Iris pigment epithelial cell (primary cell): ENCODE measurements around the gene ZFR2.
"Not testable (repeated sequence)": the region's sequence is repeated elsewhere in the genome, so short reads cannot be mapped to it uniquely, and the experiment has no call there.

Experiments
- DNase-seq: peaks from one replicate; pipeline ENCODE4 v3.0.0-alpha.2; 2011; ENCODE audit warnings: low read depth

Gene ZFR2

DNA sequence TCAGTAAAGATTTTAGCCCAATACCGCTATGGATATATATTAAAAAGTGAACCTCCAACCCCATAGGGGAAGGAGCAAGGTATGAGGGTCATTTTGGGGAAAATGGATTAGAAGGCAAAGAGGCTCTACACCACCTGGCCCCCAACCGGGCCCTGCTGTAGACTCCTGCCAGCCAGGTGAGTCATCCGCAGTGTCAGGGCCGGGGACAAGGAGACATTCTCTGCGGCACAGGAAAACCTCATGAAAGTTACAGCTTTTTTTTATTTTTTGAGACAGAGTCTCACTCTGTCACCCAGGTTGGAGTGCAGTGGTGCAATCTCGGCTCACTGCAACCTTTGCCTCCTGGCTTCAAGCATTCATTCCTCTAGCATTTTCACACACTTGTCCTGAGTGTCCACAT lies 32.0 kb downstream of the ZFR2 start:
- no peak for DNase-seq

DNA sequence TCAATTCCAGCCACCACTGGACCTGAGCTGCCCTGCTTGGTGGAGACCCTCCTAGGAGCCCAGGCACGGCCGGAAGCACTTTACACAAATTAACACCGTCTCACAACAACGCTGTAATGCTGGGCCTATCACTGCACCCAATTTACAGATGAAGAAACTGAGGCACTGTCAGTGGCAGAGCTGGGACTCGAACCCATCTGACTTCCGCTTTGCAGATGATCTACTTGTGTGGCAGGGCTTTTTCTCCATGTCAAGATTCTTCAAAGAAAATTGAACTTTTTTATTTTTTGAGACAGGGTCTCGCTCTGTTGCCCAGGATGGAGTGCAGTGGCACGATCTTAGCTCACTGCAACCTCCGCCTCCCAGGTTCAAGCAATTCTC lies 33.8 kb downstream of the ZFR2 start:
- no peak for DNase-seq

DNA sequence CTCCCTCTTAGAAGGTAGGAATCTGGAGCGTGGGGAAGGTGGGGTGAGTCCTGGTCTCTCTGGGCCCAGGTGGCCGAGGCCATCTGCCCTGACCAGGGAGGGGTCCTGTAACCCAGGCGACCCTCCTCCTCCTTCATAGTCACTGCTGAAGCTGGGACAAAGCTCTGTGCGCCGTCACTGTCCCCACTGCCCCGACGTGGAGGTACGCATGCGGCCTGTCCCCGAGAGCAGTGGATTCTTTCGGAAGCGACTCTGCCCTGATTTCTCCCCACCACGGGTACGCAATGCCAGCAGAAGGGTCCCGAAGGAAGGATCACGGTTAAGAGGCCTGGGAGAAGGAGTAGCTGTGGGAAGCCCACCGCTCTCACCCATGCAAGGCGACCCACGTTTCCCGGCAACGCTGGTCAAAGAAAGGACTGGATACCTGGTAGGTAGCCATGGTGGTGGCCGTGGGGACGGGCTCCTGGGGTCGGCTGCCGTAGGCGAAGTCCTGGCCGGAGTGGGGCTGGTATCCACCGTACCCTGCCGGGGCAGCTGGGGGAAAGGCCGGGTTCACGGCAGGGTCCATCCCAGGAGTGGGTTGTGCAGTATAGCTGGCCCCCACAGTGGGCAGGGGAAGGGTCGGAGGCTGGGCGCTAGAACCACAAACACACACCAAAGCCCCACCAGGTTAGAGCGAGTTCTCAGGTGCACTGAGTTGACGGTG lies 34.3 kb downstream of the ZFR2 start:
- no peak for DNase-seq

DNA sequence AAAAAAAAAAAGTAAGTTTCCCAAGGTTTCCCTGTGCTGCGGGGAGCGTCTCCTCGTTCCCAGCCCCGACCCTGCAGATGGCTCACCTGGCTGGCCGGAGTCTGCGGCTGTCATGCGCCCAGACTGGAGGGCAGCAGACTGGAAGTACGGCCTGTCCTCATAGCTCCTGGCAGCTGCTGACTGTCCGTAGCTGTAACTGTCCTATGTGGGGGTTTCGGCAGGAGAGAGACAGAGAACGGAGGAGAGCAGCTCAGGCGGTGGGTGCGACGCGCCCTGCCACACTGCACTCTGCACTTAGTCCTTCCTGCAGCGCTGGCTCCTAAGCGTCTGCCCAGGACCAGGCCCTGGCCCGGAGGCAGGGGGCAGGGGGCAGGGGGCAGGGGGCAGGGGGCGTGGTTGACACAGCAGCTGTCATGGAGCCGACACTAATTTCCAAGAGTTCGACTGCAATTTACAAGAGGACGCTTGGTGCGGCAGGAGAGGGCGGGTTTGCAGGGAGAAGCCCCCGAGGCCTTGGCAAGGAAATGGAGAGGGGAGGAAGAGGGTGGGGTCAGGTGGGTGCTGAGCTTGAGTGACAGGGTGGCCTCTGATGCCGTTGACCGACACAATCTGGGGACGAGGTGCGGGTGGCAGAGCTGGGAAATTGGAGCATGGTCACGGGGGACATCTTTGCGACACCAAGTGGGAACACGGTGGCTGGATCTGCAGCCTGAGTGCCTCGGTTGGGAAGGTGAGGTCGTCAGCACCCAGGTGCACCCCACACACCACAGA lies 35.1 kb downstream of the ZFR2 start:
- no peak for DNase-seq

DNA sequence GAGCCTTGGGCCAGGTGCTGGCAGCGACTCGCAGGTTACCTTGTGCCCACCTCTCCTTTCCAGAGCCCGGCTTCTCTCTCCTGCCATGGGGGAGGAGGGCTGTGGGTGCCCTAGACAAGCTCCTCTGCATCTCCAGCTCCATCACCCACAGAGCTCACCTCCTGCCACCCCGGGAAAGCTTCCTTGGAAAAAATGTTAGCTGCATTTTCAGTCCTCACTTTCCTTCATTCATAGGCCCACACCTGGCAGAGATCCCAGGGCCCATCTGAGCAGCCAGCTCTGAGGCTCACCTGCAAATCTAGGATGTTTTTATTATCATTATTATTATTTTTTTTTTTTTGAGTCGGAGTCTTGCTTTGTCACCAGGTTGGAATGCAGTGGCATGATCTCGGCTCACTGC lies 36.8 kb downstream of the ZFR2 start:
- no peak for DNase-seq

DNA sequence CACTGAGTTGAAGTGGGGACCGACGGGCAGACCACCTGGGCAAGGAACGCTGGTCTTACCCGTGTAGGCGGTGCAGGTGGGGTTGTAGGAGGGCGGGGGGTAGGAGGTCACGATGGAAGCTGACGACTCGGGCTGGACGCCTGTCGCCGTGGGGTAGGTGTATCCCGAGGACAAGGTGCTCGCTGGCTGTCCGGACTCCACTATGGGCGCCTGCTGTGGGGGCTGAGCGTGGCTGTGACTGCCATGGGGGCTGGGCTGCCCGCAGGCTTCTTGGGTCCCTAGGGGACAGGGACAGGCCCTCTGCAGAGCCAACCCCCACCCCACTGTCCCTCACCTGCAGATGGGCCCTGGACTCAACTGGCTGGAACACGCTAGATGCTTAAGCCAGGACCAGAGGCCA lies 37.2 kb downstream of the ZFR2 start:
- no peak for DNase-seq

DNA sequence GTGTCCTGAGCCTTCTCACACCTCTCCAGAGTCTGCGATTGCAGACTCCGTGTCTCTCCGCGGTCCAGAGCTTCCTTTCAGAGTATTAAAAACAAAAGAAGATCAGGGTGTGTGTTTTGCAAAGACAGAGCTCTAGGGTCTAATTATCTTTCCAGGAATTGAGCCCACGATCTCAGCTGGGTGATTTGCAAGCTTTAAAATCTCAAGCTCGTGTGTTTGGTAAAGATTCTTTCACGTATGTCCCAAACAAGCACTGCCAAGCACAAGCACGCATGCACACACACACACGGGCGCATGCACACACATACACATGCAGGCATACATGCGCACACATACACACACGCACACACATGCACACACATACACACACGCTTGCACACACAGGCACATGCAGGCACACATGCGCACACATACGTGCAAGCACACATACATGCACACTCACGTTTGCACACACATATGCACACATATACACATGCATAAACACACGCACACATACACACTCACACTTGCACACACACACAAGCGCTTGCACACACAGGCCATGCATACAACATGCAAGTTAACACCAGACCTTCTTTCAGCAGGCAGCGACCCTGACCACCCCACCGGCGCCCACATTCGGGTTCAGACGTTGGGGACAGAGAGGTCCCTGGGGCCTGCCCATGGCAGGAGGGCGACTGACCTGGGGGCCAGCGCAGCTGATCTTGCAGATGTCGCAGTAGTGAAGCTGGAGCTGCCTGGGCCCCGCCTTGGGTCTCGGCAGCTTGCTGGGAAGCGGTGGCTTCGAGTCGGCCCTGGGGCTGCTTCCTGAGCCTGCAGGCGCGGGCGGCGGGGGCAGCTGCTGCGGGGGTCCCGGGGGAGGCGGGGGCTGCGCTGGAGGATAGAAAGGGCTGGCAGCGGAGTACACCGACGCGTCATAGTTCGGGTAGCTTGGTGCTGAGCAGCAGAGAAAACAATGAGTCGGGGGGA lies 37.9 kb downstream of the ZFR2 start:
- DNase-seq: no peak

DNA sequence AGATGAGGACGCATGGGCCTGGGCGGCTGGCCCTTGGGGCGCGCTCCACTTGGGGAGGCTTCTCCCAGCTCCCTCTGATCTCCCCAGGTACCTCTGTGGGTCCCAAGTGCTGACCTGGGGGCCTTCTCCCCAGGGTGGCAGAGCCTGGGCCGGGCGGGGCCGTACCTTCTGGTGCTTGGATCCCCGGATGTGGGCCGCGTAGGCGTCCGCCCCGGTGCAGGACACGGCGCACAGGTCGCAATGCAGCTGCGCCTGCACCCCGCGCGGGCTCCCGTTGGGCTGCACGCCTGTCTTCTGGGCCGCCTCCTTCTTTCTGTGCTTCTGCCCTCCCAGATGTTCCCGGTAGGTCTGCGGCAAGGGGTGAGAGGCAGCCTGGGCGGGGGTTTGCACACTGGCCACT lies 41.5 kb downstream of the ZFR2 start:
- DNase-seq: no peak

DNA sequence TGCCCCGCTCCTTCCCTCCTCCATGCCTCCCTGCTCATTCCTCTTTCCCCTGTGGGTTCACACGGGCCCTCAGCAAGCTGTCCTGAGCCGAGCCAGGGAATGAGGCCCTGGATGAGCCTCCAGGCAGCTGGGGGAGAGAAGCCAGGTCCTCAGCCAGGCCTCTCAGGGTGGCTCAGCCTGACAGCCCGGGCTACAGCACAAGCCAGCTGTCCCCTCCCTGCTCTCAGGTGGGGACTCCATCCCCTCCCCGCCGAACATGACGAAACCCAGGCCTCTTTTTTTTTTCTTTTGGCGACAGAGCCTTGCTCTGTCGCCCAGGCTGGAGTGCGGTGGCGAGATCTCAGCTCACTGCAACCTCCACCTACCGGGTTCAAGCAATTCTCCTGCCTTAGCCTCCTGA lies 42.7 kb downstream of the ZFR2 start:
- no peak for DNase-seq

DNA sequence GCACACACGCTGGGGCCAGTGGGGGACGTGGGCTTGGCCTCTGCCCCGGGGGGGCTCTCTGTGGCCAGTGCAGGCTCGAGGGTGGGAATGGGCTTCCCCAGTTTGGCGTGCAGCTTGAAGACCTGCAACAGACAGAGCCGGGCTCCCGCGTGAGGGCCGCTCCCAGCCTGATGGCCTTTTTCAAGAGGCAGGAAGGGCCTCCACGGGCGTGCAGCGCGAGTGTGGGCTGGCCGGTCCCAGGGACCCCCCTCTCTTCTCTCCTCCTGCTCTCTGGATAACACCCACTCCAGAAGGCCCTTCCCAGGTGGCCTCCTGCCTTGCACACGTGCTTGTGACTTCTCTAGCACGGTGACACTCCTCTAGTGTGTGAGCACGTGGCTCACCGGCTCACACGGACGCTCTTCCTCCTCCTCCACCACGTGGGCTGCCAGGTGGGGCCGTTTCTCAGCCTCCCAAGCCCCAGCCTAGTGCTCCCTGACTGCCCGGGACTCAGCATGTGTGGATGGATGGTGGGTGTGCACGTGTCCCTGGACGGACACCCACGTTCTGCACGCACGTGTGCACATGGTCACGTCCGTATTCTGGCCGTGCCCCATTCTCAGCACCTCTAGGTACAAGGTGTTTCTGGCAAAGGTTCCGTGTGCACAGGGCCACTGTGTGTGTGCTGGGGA lies 43.4 kb downstream of the ZFR2 start:
- no peak for DNase-seq

DNA sequence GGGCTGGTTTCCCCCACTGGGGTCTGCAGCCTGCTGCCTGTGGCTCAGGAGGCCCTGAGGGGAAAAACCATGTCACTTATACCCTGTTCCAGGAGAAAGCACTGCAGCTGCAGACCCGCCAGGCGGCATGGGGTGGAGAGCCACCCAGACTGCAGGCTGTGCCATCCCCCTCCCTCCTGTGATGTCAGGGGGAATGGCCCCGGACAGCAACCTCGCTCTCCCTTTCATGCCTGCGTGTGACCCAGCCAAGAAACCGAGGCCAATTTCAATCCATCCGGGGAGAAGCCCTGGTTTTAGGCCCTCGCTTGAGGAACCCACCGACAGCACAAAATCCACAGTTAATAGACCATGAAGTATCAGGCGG lies 45.5 kb downstream of the ZFR2 start:
- no peak for DNase-seq

DNA sequence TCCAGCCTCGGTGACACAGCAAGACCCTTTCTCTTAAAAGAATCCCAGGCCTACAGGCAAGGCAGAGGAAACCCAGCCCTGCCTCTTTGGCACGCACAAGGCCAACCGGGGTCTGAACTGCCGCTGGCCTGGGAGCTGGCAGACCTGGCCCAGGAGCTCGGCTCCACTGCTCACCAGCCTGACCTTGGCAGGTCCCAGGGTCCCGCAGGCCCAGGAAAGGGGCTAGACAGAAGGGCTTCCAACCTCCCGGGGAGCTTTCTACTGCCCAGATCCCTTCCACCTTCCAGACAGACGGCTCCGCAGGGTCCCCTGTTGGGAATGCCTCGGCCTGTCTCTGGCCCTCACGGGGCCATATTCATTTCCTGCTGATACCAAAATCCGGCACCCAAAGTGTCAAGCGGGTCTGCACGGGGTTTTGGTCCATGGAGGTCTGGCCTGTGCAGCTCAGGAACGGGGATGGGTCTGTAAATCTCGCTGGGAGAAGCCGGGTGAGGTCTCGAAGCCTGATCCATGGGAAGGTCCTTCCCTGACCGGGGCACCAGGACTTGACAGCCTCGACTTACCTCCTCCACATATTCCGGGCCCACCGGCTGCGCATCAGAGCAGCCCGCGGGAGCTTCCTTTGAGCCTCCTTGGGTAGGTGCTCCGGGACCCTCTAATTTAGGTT lies 46.0 kb downstream of the ZFR2 start:
- DNase-seq: no peak

DNA sequence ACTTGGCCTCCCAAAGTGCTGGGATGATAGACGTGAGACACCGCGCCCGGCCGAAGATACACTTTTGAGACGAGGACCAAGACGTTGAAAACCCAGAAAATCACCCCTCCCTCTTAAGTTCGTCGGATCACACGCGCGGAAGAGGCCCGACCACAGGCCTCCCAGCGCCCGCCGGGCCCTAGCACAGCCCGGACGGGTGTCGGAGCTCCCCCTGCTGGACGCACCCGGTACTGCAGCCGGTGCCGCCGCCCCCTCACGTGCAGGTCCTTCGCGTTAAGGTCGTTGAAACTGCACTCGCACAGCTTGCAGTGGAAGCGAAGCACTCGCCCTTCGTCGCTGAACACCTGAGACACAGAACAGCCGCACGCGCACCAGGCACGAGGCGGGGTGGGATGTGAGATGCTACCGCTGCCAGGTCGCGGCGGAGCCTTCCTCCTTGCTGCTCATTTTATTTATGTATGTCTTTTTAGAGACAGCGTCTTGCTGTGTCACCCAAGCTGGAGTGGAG lies 46.9 kb downstream of the ZFR2 start:
- DNase-seq: peak; percentile 24

DNA sequence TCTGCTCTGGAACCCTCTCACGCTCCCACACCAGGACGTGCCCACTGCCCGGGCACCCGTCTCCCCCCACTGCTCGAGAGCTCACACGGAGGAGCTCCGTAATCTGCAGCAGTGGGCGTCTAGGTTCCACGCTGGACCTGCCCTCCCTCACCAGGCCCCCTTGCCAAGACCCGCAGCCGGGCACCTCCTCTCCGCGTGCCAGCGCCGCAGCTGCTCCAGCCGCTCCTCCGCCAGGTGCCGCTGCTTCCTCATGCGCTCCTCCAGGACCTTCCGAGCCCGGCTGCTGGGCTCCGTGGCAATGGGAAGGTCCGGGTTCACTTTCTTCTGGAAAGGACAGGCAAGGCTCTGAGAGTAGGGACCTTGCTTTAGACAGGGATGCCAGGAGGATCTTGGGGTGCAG lies 47.7 kb downstream of the ZFR2 start:
- DNase-seq: no peak

DNA sequence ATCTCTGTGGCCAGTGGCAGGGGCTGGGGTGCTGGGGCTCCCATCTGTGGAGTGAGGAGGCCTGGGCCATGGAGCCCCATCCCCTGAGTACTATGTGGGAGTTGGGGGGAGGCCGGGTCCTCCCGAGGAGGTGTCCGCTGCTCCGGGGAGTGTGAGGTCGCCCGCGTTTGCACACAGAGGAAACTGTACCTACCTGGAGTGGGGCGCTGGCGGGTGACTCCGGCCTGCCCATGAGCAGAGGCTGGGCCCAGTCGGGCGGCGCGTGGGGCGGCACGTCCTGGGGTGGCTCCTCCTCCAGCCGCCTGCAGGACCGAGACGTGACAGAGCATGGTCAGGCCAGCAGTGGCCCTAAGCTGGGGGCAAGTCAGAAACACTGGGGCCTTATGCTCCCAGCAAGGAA lies 48.8 kb downstream of the ZFR2 start:
- no peak for DNase-seq

DNA sequence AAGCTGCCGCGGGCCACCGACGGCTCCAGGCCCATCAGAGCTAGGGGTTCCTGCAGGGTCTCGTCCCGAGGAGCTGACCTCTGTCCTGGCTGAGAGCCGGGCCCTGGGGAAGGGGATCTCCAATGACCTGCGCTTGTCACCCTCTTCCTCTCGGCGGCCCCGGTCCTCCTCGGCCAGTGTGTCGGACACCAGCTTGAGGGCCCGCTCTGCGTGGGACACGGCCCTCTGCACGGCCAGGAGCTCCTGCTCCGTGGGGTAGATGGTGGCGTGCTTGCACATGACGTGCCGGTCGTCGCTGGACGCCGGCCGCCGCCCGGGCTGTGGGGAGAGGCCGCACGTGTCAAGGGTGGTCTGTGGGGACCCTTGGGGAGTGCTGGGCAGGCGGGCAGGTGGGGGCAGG lies 49.9 kb downstream of the ZFR2 start:
- DNase-seq: no peak

DNA sequence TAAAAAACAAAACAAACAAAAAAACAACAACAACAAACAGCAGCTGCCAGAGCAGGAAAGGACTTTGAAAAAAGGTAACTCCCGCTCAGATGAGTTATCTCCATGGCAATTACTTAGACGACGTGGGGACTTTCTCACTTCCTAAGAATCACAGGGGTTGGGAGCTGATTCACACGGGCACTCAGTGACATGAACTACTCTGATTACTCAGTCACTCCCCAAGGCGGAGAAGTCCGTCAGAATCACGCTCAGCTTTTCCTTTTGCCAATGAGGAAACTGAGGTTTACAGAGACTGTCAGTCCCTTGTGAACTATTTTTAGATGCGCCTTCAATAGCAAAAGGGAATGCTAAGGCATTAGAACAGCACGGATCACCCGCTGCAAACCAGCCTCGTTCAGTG lies 50.4 kb downstream of the ZFR2 start:
- DNase-seq: peak; percentile 44

DNA sequence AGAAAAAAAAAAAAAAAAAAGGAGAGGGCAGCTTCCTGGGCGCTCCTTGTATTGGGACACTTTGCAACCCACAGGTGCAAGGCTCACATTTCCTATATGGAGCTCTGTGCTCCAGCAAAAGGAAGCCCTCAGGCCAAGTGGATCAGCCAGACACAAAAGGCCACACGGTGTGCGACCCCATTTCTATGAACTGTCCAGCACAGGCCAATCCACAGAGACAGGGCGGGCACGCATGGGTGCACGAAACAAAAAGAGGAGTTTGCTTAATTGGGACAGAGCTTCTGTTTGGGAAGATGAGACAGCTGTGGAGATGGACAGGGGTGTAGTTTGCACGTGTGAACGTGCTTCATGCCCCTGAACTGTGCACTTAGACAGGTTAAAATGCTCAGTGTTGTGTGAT lies 51.1 kb downstream of the ZFR2 start:
- DNase-seq: no peak

DNA sequence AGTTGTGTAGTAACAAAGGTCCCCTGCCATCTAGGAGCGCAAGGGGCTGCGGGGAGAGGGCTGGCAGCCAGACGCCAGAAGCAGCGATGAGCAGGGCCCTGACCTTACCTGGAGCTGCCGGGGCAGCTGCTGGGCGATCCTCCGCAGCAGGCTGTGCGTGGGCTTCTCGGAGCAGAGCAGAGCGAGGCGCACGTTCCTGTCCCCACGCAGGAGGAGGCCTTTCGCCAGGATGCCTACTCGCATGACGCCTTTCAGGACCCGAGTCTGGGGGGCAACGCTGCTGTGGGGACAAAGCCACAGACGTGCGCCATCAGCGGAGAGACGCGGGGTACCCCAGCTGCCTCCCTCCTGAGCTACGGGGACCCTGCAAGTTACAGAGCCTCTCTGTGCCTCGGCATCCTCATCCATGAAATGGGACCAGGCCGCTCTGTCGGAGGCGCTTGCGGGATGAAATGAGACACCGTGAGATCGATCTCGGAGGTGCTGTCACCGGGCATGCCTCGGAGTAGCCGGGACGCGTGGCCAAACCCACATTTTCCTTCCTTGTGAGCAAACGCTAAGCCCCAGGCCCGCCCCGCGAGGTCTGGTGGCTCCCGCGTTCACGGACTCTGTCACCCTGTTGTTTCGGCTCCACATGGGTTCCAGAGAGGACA lies 52.1 kb downstream of the ZFR2 start:
- no peak for DNase-seq

DNA sequence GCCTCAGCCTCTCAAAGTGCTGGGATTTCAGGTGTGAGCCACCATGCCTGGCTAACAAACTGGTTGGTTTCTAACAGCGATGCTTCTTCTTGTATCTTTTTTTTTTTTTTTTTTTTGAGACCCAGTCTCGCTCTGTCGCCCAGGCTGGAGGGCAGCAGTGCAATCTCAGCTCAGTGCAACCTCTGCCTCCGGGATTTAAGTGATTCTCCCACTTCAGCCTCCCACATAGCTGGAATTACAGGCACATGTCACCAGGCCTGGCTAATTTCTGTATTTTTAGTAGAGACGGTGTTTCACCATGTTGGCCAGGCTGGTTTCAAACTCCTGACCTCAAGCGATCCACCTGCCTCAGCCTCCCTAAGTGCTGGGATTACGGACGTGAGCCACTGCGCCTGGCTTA lies 52.7 kb downstream of the ZFR2 start:
- not testable (repeated sequence) for DNase-seq

DNA sequence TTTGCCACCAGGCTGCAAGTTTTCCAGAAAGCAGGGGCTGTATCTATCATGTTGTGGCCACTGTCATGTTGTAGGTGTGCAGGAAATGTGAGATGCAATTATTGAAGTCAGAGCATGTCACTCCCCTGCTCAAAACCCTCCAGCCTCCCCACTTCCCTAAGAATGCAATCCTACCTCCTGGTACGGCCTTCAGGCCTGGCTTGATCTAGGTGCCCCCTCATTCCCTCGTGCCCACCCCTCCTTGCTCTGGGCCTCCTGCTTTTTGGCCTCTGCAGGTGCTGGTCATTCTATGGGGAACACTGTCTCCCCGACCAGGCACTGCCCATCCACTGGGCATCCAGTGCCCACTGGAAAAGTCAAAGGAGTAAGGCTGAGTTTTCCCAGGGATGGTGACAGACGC lies 54.2 kb downstream of the ZFR2 start:
- DNase-seq: no peak
